Measurements from ENCODE around the gene CDKN2B-AS1.

Gene CDKN2B-AS1

GRCh38 chr9:22165144-22165543, 170.6 kb downstream of the CDKN2B-AS1 start:
- no peak for DNase-seq

GRCh38 chr9:22169243-22169642, 174.7 kb downstream of the CDKN2B-AS1 start:
- no peak for DNase-seq

GRCh38 chr9:22169727-22170503, 175.3 kb downstream of the CDKN2B-AS1 start:
- no peak for DNase-seq
